H9 (cell line): ENCODE data around the gene BAHD1. TPM values are rescaled to one million over a fixed set of nuclear protein-coding genes. Genes with fewer than 3 reads are reported as not detected.

ENCODE experiments used
- DNase-seq: peaks from one replicate; pipeline ENCODE4 v3.0.0-alpha.2; 2017
- H2AFZ ChIP-seq: one replicate; pipeline ENCODE4 v1.6.1; 2013; ENCODE audit warnings: mild to moderate bottlenecking, low read length, control low read depth, moderate library complexity
- H2AK5ac ChIP-seq: 2 replicates; pipeline ENCODE4 v1.6.1; 2013; ENCODE audit warnings: low read length, control low read depth, mixed read lengths; ENCODE audit not compliant: insufficient read length
- H2BK120ac ChIP-seq: one replicate; pipeline ENCODE4 v1.6.1; 2013; ENCODE audit warnings: low read depth, mild to moderate bottlenecking, low read length, control low read depth, inconsistent platforms; ENCODE audit not compliant: poor library complexity, severe bottlenecking
- H2BK12ac ChIP-seq: 2 replicates; pipeline ENCODE4 v1.6.1; 2013; ENCODE audit warnings: low read length, control low read depth, mixed read lengths, low read depth; ENCODE audit not compliant: insufficient read length
- H2BK15ac ChIP-seq: 2 replicates; pipeline ENCODE4 v1.6.1; 2013; ENCODE audit warnings: low read depth, low read length, control low read depth
- H2BK20ac ChIP-seq: one replicate; pipeline ENCODE4 v1.6.1; 2013; ENCODE audit warnings: low read depth, mild to moderate bottlenecking, low read length, control low read depth, inconsistent platforms; ENCODE audit not compliant: poor library complexity, severe bottlenecking
- H2BK5ac ChIP-seq: 2 replicates; pipeline ENCODE4 v1.6.1; 2013; ENCODE audit warnings: low read length, control low read depth, mixed read lengths; ENCODE audit not compliant: insufficient read length
- H3K14ac ChIP-seq: 2 replicates; pipeline ENCODE4 v1.6.1; 2013; ENCODE audit warnings: low read length, control low read depth; ENCODE audit not compliant: insufficient read depth
- H3K18ac ChIP-seq: 2 replicates; pipeline ENCODE4 v1.6.1; 2013; ENCODE audit warnings: low read depth, mild to moderate bottlenecking, mixed read lengths, low read length, control low read depth; ENCODE audit not compliant: insufficient read length
- H3K23ac ChIP-seq: 2 replicates; pipeline ENCODE4 v1.6.1; 2013; ENCODE audit warnings: low read length, control low read depth, mixed read lengths, low read depth; ENCODE audit not compliant: insufficient read length
- H3K23me2 ChIP-seq: 2 replicates; pipeline ENCODE4 v1.6.1; 2013; ENCODE audit warnings: low read depth, mild to moderate bottlenecking, mixed read lengths, low read length, control low read depth; ENCODE audit not compliant: insufficient read length, poor library complexity, severe bottlenecking
- H3K27ac ChIP-seq: 2 replicates; pipeline ENCODE4 v1.5.1; 2013; ENCODE audit warnings: low read length, control low read depth, mixed read lengths, low read depth; ENCODE audit not compliant: insufficient read length
- H3K27me3 ChIP-seq: 2 replicates; pipeline ENCODE4 v1.6.1; 2013; ENCODE audit warnings: low read length, control low read depth, inconsistent platforms; ENCODE audit not compliant: insufficient read depth
- H3K4ac ChIP-seq: 2 replicates; pipeline ENCODE4 v1.6.1; 2013; ENCODE audit warnings: low read depth, mild to moderate bottlenecking, control low read depth, inconsistent platforms, low read length, moderate library complexity
- H3K4me1 ChIP-seq: 2 replicates; pipeline ENCODE4 v1.6.1; 2013; ENCODE audit warnings: low read length, control low read depth, inconsistent platforms; ENCODE audit not compliant: insufficient read depth
- H3K4me2 ChIP-seq: 2 replicates; pipeline ENCODE4 v1.6.1; 2013; ENCODE audit warnings: low read length, control low read depth, mixed read lengths; ENCODE audit not compliant: insufficient read length, insufficient read depth
- H3K56ac ChIP-seq: 2 replicates; pipeline ENCODE4 v1.6.1; 2013; ENCODE audit warnings: low read depth, mild to moderate bottlenecking, mixed read lengths, low read length, control low read depth; ENCODE audit not compliant: insufficient read length
- H3K79me1 ChIP-seq: 2 replicates; pipeline ENCODE4 v1.6.1; 2013; ENCODE audit warnings: low read depth, mild to moderate bottlenecking, moderate library complexity, low read length, control low read depth, inconsistent platforms; ENCODE audit not compliant: insufficient read depth, poor library complexity, severe bottlenecking
- H3K79me2 ChIP-seq: 2 replicates; pipeline ENCODE4 v1.6.1; 2013; ENCODE audit warnings: low read length, control low read depth, inconsistent platforms; ENCODE audit not compliant: insufficient read depth
- H3K9ac ChIP-seq: 2 replicates; pipeline ENCODE4 v1.6.1; 2013; ENCODE audit warnings: low read length, control low read depth, mixed read lengths; ENCODE audit not compliant: insufficient read length; ENCODE audit errors: extremely low read depth
- H3K9me3 ChIP-seq: one replicate; pipeline ENCODE4 v1.6.1; 2013; ENCODE audit warnings: low read depth, low read length, inconsistent platforms; ENCODE audit not compliant: control insufficient read depth
- H3T11ph ChIP-seq: one replicate; pipeline ENCODE4 v1.6.1; 2013; ENCODE audit warnings: mild to moderate bottlenecking, low read length, control low read depth, inconsistent platforms
- H4K20me1 ChIP-seq: one replicate; pipeline ENCODE4 v1.6.1; 2013; ENCODE audit not compliant: control insufficient read depth, insufficient read length, insufficient read depth
- H4K5ac ChIP-seq: 2 replicates; pipeline ENCODE4 v1.6.1; 2013; ENCODE audit warnings: low read depth, mild to moderate bottlenecking, mixed read lengths, low read length, control low read depth; ENCODE audit not compliant: insufficient read length
- H4K8ac ChIP-seq: replicated peaks from 2 replicates; pipeline ENCODE4 v1.6.1; 2013; ENCODE audit warnings: low read length, control low read depth, mixed read lengths, low read depth; ENCODE audit not compliant: insufficient read length
- H4K91ac ChIP-seq: 2 replicates; pipeline ENCODE4 v1.6.1; 2013; ENCODE audit warnings: low read depth, mild to moderate bottlenecking, moderate library complexity, mixed read lengths, low read length, control low read depth; ENCODE audit not compliant: insufficient read length
- H3K27ac Mint-ChIP-seq, 3 experiments: 2 replicates in 2 of 3; 3 replicates in 1 of 3; pipeline ENCODE4 v1.8.0; 2020 to 2021; ENCODE audit warnings: mixed read lengths in 3 of 3, mild to moderate bottlenecking in 1 of 3, moderate library complexity in 1 of 3
- H3K27me3 Mint-ChIP-seq: 2 replicates; pipeline ENCODE4 v1.8.0; 2021; ENCODE audit warnings: low read depth, mild to moderate bottlenecking, moderate library complexity, mixed read lengths
- H3K36me3 Mint-ChIP-seq, 3 experiments: 2 replicates in 2 of 3; 3 replicates in 1 of 3; pipeline ENCODE4 v1.8.0; 2020 to 2021; ENCODE audit warnings: low read depth in 3 of 3, mixed read lengths in 3 of 3; ENCODE audit not compliant: insufficient read depth in 1 of 3
- H3K4me1 Mint-ChIP-seq, 2 experiments: 2 replicates each; pipeline ENCODE4 v1.8.0; 2020; ENCODE audit warnings: mixed read lengths in 2 of 2
- H3K4me3 Mint-ChIP-seq, 2 experiments: 2 replicates in 1 of 2; 3 replicates in 1 of 2; pipeline ENCODE4 v1.8.0; 2020 to 2021; ENCODE audit warnings: mild to moderate bottlenecking in 2 of 2, mixed read lengths in 2 of 2, moderate library complexity in 1 of 2
- H3K9me3 Mint-ChIP-seq, 2 experiments: 2 replicates in 1 of 2; 3 replicates in 1 of 2; pipeline ENCODE4 v1.8.0; 2020; ENCODE audit warnings: mild to moderate bottlenecking in 2 of 2, mixed read lengths in 2 of 2, moderate library complexity in 1 of 2
- CTCF ChIP-seq: fragments of 200-600 bp; sonication (generic); conservative IDR thresholded peaks from 3 replicates; pipeline ENCODE4 v1.8.0; 2021; ENCODE audit warnings: antibody characterized with exemption, mild to moderate bottlenecking
- WGBS: extraction: QIAGEN DNeasy Blood & Tissue Kit; methylation state at CpG from one replicate; pipeline ENCODE4 v1.1.7; 2013; ENCODE audit warnings: missing lambda C conversion rate, low lambda C conversion rate, mixed read lengths; ENCODE audit not compliant: insufficient read length; ENCODE audit errors: extremely low coverage; 5-methylcytosine and 5-hydroxymethylcytosine counted together
- total RNA-seq: library from RNA; stranded (reverse); gene quantifications from 2 replicates; pipeline ENCODE4 v1.2.1, GENCODE V29; 2021

The BAHD1 gene
- total RNA-seq, 1 experiment from 2014 or later, result 54.1 TPM

GRCh38 chr15:40421246-40422157, 19.3 kb upstream of the BAHD1 start:
- Histone ChIP-seq H2BK120ac (no peak overlapping the region), H2BK20ac (no peak overlapping the region), H2BK15ac (no peak overlapping the region), H3K56ac (no peak overlapping the region), H2BK5ac (no peak overlapping the region), H4K8ac (no peak overlapping the region), H3K4me1 (no peaks in the 10 kb centered on the region), H3K14ac (no peak overlapping the region), H3K27me3 (no peaks in the 10 kb centered on the region), H2BK12ac (no peak overlapping the region), H3K9me3 (no peaks in the 10 kb centered on the region), H3K18ac (no peak overlapping the region), H4K5ac (no peak overlapping the region), H3K23me2 (no peaks in the 10 kb centered on the region), H3K79me1 (no peaks in the 10 kb centered on the region), H4K91ac (no peak overlapping the region), H3K4me2 (peak overlapping the region; percentile 23), H4K20me1 (no peaks in the 10 kb centered on the region), H3K27ac (no peak overlapping the region), H3K79me2 (no peaks in the 10 kb centered on the region), H3K4ac (no peak overlapping the region), H3K23ac (no peak overlapping the region), H2AFZ (no peak overlapping the region), H3T11ph (no peak overlapping the region), H3K9ac (no peak overlapping the region), H2AK5ac (no peak overlapping the region)
- Mint-ChIP-seq H3K27ac (peak overlapping the region in 1 of 3 experiments; percentile 55; a peak in 1 of 7 replicates), H3K4me3 (peak overlapping the region; percentile 8 to 10; a peak in 3 of 5 replicates), H3K4me1 (peaks cover 9 to 12% of the 10 kb centered on the region in 2 experiments), H3K27me3 (peaks cover 4% of the 10 kb centered on the region; the same call in 1 of the 2 replicates), H3K36me3 (peaks cover 2 to 20% (median 17%) of the 10 kb centered on the region in 3 experiments; a peak in 6 of 7 replicates), H3K9me3 (no peaks in the 10 kb centered on the region)
- no CpG with 5 or more reads among the region's 31 CpGs for WGBS
- peak; percentile 94 for TF ChIP-seq CTCF
- peak; percentile 84 for DNase-seq
